ENCODE results near the gene DXO.

GRCh38 chr6:31945154-31945506, 26.8 kb downstream of the DXO start:
- TF ChIP-seq POLR2A (IDR thresholded peaks at IDR 0.05): no peak
- no peak for TF ChIP-seq CTCF (IDR thresholded peaks at IDR 0.05)

All from heart left ventricle (tissue), 13 donors.